ENCODE data around the gene VLDLR.

VLDLR gene

DNA sequence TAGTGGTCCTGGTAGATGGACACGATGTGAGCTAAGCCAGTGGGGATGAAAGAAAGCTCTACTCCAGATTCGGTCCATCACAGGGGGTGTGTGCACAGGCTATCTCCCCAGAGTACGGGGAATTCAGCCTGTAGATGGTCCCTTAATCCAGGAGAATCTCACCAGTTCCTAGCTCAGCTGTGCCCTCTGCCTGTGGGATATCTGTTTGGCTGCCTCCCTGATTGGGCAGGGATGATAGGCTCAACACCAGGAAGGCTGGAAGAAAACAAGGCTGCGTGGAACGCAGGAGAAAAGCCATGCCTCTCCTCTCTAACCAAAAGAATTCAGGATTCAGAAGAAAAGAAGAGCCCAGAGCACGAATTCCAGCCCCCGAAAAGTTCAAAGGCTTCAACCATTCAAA is 40.9 kb downstream of the VLDLR start:
- in situ Hi-C loops (cut with MboI; ENCODE audit: low sequenced_read_pairs), result no loop called here

DNA sequence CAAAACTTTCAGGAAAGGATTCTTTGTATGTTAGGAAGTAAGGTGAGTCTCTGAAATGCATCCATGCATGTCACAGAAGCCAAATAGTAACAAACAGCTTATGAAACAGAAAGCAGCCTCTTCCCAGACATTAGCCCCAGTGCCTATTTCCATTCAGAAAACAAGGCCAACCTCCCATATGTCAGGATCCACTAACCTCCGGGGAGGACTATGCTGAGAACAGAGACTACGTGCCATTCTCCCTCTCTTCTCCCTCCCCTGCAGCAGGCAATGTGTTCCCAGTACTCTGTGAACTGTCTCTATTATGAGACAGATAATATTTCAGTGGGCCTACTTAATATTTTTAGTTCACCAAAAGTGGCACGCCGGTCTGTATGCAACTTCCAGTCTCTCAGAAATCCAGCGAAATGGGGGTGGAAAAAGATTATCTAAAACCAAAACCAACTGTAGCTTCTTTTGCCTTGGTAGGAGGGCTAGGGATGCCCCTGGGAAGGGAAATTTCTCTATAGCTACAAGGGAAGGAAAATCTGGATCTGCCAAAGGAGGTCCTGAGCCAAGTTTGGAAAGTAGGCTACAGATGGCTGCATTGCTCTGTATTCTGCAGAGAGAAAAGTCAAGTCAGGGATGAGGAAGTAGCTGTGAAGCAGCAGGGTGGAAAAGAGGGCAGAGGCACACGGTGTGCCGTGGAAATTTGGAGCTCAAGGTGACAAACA is 42.0 kb downstream of the VLDLR start:
- in situ Hi-C loops (cut with MboI; ENCODE audit: low sequenced_read_pairs), result no loop called here

DNA sequence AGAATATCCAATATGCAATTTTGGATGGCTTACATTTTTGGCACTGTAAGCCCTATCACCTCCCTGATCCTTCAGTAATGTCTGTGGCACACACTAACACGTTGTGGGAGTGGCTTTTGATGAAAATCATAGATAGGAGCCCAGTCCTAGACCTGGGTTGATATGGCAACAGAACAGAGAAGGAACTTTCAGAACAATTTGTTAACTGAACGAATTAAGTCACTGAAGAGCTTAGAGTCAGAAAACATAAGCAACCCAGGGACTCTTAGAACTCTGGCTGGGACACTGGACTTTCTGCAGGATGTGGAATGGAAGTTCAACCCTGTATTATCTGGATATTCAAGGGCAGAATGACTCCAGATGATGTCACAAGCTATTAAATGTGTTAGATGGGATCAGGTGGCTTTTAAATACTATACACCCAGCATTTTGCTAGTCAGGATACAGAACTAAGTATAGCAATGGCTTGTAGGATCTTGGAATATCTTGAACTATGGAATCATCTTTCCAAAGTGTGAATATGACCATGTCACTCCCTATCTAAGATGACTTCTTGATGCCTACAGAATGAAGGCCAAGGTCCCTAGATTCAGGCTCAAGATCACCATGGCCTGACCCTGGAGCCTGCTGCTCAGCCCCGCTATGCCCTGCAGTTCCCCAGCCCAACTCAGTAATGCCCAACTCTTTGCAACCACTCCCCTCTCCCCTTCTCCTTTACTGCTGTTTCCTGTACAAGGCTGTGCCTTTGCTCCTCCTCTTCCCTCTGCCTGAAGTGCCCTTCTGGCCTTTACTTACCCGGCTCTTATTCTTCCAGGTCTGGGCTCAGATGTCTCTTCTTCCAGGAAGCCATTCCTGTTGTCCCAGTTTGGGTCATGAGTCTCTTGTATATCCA is 42.8 kb downstream of the VLDLR start:
- in situ Hi-C loops (cut with MboI; ENCODE audit: low sequenced_read_pairs), result no loop called here

DNA sequence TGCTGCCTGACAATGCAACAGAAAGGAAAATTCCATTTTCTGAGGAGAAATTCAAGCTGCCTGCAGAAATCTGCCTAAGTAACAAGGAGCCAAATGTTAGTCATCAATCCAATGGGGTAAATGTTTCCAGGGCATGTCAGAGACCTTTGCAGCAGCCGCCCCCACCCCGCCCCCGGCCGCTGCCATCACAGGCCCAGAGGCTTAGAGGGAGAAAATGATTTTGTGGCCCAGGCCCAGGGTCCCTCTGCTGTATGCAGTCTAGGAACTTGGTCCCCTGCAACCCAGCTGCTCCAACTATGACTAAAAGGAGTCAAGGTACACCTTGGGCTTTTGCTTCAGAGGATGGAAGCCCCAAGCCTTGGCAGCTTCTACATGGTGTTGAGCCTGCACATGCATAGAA is 45.0 kb downstream of the VLDLR start:
- in situ Hi-C loops (cut with MboI; ENCODE audit: low sequenced_read_pairs), result no loop called here

DNA sequence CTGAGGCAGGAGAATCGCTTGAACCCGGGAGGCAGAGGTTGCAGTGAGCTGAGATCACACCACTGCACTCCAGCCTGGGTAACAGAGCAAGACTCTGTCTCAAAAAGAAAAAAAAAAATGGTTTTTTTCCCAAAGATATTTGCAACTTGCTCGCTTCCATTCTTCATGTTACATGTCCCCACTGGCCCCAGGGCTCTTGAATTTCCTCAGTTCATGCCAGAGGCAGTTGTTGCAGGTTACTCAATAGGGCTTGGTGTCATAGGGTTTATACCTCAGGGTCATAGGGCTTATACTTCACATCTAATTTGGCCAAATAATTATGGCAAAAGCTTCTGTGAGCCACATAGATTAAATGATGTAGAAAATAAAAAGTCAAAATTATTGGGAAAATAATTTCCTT is 51.6 kb downstream of the VLDLR start:
- in situ Hi-C loops (cut with MboI; ENCODE audit: low sequenced_read_pairs), result no loop called here

DNA sequence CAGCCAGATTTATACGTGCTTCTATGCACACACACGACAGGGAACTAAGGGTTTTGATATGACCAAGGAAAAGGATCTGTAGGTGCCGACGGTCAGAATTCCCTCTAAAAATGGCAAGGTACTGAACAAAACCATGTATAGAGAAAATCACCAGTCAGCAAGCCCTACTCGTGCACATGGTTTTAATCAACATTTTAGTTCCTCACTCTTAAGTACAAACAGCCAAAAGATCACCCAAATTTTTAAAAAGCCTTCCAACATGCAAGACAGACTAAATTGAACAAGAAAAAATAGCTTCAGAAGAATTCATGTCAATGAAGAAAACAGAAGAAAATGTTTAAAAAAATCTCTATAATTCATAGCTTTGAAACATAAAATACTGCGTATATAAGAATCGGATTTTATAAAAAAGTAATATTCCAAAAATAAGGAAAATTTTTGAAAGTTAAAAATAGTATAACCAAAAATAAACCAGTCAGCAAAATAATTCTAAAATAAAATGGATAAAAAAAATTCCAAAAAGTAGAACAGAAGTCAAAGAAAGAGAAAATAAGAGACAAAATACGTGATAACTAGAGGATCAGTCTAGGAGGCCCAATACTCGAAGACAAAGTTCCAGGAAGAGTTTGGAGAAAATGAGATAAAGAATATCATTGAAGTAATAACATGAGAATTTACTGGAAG is 52.7 kb downstream of the VLDLR start:
- in situ Hi-C loops (cut with MboI; ENCODE audit: low sequenced_read_pairs), result no loop called here

DNA sequence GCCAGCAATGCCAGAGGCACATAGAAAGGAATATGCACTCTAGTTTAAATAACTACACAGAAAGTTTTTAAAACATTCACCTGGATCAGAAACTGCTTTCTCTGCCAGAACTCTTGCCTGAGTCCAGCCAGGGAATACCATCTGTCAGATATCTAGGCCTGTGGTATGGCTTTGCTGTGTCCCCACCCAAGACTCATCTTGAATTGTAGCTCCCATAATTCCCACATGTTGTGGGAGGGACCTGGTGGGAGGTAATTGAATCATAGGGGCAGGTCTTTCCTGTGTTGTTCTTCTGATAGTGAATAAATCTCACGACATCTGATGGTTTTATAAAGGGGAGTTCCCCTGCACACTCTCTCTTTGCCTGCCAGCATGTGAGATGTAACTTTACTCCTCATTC is 54.2 kb downstream of the VLDLR start:
- in situ Hi-C loops (cut with MboI; ENCODE audit: low sequenced_read_pairs), result no loop called here

DNA sequence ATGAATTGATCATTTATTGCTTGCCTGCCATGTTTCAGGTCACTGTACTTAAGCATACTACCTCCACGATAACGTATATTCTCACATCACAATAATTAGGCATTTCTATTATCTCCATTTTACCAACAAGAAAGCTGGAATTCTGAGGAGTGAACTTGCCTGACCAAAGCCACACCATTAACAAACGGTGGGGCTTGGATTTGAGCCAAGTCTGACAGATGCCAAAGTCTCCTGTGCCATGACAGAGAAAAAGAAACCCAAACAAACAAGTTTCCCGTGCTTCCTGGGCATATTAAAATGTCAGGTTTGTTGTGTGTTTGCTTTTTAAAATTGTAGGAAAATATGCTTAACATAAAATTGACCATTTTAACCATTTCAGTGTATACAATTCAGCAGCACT is 54.9 kb downstream of the VLDLR start:
- in situ Hi-C loops (cut with MboI; ENCODE audit: low sequenced_read_pairs), result no loop called here

DNA sequence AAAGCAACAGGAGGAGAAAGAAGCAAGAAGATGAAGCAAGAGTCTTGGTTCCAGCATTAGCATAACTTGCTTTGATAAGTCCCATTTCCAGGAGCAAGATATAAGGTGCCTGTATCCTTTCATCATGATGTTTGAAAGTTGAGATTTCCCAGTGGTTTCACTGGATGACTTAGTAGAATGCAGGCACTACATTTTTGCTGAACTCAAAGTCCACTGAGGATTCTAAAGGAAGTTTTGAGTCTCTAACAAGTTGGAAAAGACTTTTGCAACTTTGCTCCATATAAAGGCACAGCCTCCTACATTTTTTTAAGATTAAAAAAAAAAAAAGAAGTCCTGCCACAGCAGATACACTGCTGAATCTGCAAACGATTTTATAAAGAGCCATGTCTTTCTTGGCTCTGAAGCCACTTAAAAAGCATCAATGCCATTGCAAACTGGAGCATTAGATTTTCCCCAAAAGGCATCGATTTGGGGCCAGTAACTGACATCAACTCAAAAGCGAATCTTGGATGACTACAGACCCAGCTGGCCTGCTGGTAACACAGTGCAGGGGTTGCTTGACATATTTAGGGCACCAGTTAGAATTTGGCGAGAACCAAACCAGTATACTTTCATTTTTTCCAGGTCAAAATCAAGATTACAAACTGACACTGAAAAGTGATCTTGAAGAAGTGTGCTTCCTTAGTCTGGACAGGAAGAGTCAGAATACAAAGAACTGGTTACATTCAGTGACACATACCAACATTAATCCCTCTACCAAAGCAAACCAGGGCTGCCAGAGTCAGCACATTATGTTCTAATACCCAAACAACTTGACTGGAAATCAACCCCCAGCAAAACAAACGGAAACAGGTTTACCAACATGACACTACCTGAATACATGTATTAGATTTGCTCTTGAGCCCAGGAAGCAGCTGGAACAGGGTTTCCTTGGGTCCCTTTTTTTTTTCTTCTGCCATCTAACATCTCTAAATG is 56.6 kb downstream of the VLDLR start:
- in situ Hi-C loops (cut with MboI; ENCODE audit: low sequenced_read_pairs), result no loop called here

DNA sequence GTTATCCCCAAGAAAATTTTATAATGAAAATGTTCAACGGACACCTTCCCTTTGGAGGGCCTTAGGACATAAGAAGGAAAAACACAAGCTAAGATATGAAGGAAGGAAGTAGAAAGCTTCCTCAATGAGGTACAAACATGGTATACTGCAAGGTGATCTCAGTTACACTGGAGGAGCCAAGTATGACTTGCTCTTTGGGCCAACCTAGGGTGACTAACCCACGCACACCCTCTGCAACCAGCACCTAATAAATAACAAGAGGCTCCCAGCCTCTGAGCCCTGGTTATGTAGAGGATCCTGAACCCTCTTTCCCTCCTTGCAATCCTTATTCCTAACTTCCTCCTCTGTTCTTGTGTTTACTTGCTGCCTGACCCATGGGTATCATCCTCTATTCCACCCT is 57.4 kb downstream of the VLDLR start:
- in situ Hi-C loops (cut with MboI; ENCODE audit: low sequenced_read_pairs), result no loop called here

DNA sequence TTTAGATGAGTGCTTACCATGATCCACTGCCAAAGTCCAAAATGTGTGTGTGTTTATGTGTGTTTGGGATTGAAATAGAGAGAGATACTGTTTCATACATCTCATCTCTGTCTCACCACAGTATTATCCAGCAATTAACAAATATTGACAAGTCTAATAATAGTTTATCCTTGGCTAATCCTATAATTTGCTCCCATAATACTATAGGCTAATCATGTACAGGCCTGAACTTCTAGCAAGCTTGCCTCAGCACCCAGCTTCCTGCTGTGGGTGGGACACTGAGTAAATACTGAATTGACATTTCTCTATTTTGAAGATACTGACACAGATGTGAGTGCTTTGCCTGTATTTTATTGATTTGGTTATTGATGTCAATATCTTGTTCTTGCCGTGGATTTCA is 60.4 kb downstream of the VLDLR start:
- in situ Hi-C loops (cut with MboI; ENCODE audit: low sequenced_read_pairs), result no loop called here

DNA sequence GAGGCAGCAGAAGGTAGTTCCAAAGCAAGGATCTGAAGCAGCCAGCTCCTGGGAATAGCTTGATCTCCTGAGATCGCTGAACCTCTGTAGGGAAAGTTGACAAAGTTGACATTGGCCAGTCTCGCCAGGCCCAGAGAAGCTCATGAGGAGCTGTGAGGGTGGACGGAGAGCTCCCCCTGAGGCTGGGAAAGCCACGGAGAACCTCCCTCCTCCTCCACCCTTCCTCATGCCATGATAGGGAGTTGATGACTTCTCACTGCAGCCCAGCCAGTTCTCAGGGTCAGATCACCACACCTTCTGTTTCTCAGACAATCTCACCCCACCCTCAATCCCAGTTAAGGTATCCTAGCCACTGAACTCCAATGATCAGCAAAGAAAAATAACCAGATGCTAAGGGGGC is 65.3 kb downstream of the VLDLR start:
- in situ Hi-C loops (cut with MboI; ENCODE audit: low sequenced_read_pairs), result no loop called here

DNA sequence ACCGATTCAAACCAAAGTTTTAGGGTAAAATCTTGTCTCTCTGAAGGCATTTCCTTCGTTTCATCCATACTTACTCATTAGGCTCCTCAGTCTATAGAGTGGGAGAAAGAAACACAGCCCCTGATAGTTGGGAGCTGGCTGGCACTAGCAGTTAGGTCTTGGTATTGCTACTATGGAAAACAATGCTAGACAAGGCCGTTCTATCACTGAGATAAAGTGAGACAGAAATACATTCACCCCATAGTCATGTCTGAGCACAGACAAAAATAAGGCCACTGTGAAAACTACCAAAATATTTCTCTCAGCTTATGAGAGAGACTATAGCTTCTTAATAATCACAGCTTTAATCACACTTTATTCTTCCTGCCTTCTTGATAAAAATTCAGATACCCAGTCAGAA is 67.0 kb downstream of the VLDLR start:
- in situ Hi-C loops (cut with MboI; ENCODE audit: low sequenced_read_pairs), result no loop called here

DNA sequence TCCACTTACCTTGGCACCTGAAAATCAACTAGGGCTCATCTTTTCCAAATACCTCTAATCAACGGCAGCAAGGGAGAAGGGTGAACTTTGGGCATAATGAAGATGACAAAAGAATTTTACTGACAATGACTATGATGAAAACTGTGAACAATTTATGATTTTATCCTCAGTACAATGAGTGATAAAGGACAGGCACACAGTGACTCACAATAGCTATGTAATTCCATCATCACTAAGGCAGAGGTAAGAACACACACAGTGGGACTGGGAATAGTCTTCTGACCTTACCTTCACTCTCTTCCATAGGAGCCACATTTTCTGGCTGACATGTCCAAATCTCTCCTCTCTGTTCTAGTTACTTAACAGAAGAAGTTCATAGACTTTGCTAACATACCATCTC is 69.6 kb downstream of the VLDLR start:
- in situ Hi-C loops (cut with MboI; ENCODE audit: low sequenced_read_pairs), result no loop called here

DNA sequence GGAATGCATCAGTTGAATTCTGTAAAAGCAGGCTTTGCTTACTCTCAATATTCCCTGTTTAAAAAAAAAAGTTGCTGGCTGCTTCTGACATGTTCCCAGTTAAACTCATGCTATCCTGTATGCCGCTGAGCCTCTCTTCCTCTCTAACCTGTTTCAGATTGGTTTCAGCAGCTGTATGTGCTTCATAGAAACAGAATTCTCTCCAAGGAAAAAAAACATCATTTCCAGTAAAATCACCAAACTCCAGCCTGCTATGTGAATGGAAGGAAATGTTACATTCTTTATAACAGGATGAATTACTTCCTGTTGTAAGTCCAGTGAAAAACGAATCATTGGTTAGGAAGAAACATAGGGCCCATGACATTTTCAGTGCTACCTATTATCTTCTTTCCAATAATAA is 70.0 kb downstream of the VLDLR start:
- in situ Hi-C loops (cut with MboI; ENCODE audit: low sequenced_read_pairs), result no loop called here

DNA sequence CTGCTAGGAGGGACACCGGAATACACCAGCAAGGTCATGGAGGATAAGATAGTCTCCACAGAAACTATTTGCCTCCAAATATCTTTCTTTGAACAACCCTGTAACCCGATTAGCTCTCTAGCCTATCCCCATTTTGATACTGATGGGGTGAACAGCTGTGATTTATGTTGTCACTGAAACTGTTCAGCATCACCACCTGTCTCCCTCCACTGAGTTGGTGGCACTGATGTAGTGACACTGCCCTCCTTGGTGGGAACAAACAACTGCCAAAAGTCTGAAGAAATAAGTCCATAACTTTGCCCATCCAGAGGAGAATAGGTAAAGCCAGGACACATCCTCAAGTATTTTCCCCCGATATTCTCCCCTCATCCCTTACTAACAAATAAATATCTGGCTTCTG is 71.5 kb downstream of the VLDLR start:
- in situ Hi-C loops (cut with MboI; ENCODE audit: low sequenced_read_pairs), result no loop called here

DNA sequence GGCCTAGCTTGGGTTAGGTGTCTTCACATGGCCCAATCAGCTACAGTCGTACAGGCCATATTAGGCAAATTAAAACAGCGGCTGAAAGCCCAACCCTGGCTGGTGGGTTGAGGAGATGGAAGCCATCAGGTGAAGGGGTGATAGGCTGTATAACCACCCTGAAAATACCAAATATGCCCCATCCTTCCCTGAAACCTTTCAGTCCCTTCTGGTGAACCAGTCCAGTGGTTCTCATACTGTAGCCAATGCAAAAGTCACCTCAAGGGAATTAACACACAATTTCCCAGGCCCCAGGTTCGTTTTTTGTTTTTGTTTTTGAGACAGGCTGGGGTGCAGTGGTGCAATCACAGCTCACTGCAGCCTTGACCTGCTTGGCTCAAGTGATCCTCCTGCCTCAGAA is 75.9 kb downstream of the VLDLR start:
- in situ Hi-C loops (cut with MboI; ENCODE audit: low sequenced_read_pairs), result no loop called here

DNA sequence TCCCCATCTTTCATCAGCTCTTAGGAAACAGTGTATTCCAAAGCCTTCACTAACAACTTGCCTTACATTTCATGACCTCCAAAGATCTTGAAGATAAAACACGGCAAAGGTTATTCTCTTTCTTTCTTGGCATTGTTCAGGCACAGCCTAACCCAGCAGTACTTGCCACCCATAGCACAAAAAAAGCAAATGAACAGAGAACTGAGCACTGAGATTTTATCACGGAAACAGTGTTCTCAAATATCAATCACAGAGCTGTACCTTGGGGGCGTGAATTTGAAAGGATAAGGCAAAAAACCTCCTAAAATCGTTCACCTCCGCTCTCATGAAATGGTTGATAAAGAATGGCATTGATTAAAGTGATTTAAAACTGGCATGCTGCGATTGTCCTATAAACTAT is 78.8 kb downstream of the VLDLR start:
- in situ Hi-C loops (cut with MboI; ENCODE audit: low sequenced_read_pairs), result no loop called here

DNA sequence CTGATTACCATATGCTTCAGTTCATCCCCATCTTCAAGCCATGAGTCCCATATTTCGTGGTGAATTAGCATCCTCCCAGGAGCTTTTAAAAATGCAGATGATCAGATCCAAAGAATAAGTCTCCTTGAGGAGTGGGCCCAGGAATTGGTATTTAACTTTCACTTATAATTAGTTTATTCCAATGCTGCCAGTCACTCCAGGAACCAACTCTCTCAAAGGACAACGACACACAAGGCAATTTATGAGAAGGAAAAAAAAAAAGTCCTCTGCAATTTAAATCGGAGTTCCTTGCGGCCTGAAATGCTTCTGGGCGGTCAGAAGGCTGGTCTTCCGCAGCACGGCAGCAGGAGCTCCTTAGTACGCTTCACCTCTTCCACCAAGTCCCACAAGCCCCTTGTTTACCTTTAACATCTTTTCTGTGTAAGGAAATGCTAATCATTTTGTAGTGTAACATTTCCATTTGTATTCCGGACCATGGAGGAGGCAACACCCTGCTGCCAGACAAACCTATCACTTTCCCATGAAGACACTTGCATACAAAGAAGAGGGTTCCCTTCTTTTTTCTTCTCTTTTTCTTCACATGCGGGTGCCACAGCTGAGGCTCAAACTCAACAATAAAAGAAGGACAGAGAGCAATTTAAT is 79.4 kb downstream of the VLDLR start:
- in situ Hi-C loops (cut with MboI; ENCODE audit: low sequenced_read_pairs), result no loop called here

DNA sequence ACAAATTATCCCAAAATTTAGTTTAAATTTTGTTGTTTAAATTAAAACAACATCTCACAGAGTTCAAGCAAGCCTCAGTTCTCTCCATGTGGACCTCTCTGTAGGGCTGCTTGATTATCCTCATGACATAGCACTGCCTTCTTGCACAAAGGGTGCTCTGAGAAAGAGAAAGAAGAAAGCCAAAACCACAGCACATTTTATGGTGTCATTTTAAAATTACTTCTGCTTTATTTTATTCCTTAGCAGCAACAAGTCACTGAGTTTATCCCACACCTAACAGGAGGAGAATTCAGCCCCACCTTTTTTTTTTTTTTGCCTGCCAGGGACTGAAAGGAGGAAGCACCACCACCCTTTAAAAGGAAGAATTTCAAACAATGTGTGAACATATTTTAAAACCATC is 82.9 kb downstream of the VLDLR start:
- in situ Hi-C loops (cut with MboI; ENCODE audit: low sequenced_read_pairs), result no loop called here
